ENCODE data around the gene TMEM117.

TMEM117 gene

GRCh38 chr12:43882578-43883178 lies 46.8 kb downstream of the TMEM117 start:
- WGBS, 2 experiments, result 29 to 36% methylated on average over 2 of the region's 2 CpGs
- Histone ChIP-seq H3K9me3 (ENCODE audit: control insufficient read depth, low read length) (no peaks in the 10 kb centered on the region), H3K4me1 (ENCODE audit: control insufficient read depth, insufficient read depth, low read length) (peaks cover 5% of the 10 kb centered on the region), H3K4me3 (ENCODE audit: insufficient read depth, low read depth, low read length) (no peak overlapping the region), H3K27ac (ENCODE audit: insufficient read depth, low read depth, low read length, poor library complexity, severe bottlenecking) (no peak overlapping the region), H3K27me3 (ENCODE audit: control insufficient read depth, insufficient read depth, low read length, poor library complexity, severe bottlenecking) (no peaks in the 10 kb centered on the region), H3K36me3 (ENCODE audit: control insufficient read depth, insufficient read depth, low read length) (no peaks in the 10 kb centered on the region)

- WGBS, 2 experiments, result 83% methylated on average over 1 of the region's 2 CpGs; no CpG with 5 or more reads in 1 of the 2 experiments
- peaks cover 5% of the 10 kb centered on the region for H3K4me1 ChIP-seq (ENCODE audit: control insufficient read depth, insufficient read depth, low read length)
- no peaks in the 10 kb centered on the region for H3K36me3 ChIP-seq (ENCODE audit: control insufficient read depth, insufficient read depth, low read length)
- H3K4me3 ChIP-seq (ENCODE audit: insufficient read depth, low read depth, low read length), result no peak overlapping the region
- no peaks in the 10 kb centered on the region for H3K27me3 ChIP-seq (ENCODE audit: control insufficient read depth, insufficient read depth, low read length, poor library complexity, severe bottlenecking)
- H3K27ac ChIP-seq (ENCODE audit: insufficient read depth, low read depth, low read length, poor library complexity, severe bottlenecking), result no peak overlapping the region
- H3K9me3 ChIP-seq (ENCODE audit: control insufficient read depth, low read length), result no peaks in the 10 kb centered on the region
Measured at GRCh38 chr12:43883311-43883710, 47.4 kb downstream of the TMEM117 start.

DNA sequence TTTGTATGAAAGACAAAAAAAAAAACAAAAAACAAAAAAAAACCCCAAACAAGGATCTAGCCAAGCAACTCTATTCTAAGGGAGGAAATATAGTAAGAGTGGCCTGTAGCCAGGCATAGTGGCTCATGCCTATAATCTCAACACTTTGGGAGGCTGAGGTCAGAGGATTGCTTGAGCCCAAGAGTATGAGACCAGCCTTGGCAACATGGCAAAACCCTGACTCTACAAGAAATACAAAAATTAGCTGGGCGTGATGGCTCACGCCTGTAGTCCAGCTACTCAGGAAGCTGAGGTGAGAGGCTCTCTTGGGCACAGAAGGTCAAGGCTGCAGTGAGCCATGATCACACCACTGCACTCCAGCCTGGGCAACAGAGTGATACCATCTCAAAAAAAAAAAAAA lies 47.9 kb downstream of the TMEM117 start:
- Histone ChIP-seq H3K36me3 (ENCODE audit: control insufficient read depth, insufficient read depth, low read length) (no peaks in the 10 kb centered on the region), H3K27ac (ENCODE audit: insufficient read depth, low read depth, low read length, poor library complexity, severe bottlenecking) (no peak overlapping the region), H3K9me3 (ENCODE audit: control insufficient read depth, low read length) (no peaks in the 10 kb centered on the region), H3K27me3 (ENCODE audit: control insufficient read depth, insufficient read depth, low read length, poor library complexity, severe bottlenecking) (no peaks in the 10 kb centered on the region), H3K4me1 (ENCODE audit: control insufficient read depth, insufficient read depth, low read length) (peaks cover 5% of the 10 kb centered on the region), H3K4me3 (ENCODE audit: insufficient read depth, low read depth, low read length) (no peak overlapping the region)
- 92% methylated on average over 2 of the region's 2 CpGs for WGBS, 2 experiments

DNA sequence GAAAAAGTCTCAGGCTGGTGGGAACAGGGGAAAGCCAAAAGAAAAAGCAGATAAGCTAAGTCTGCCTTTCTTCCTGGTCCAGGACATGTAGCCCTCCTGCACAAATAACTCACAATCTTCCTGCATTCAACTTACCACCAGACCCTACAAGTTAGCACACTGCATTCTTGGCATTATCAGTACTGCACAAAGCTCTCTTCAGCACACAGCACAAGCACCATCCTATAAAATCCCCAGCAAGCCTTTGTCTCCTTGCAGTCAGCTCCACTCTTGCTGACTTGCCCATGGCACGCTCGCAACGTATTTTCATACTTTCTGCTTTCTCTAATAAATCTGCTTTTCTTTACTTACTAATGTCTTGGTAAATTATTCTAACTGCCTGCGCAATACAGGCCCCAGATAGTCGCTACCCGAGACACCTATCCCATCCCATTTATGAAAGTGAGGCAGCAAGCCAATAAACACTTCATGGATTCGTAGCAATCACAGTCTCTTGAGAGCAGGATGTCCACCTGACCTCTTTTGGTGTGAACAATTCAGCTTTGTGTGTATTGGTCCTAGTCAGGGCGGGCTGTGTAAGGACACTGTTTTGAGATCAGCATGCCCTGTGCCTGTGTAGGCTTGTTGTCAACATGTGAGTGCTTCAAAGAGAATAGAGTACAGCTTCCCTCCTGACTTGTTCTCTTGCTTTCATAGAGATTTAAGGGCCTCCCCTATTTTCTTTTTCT lies 49.0 kb downstream of the TMEM117 start:
- WGBS, 2 experiments, result 87 to 96% methylated on average over 8 of the region's 8 CpGs
- no peaks in the 10 kb centered on the region for H3K9me3 ChIP-seq (ENCODE audit: control insufficient read depth, low read length)
- H3K4me1 ChIP-seq (ENCODE audit: control insufficient read depth, insufficient read depth, low read length), result peaks cover 5% of the 10 kb centered on the region
- H3K27ac ChIP-seq (ENCODE audit: insufficient read depth, low read depth, low read length, poor library complexity, severe bottlenecking), result no peak overlapping the region
- no peaks in the 10 kb centered on the region for H3K27me3 ChIP-seq (ENCODE audit: control insufficient read depth, insufficient read depth, low read length, poor library complexity, severe bottlenecking)
- H3K4me3 ChIP-seq (ENCODE audit: insufficient read depth, low read depth, low read length), result no peak overlapping the region
- no peaks in the 10 kb centered on the region for H3K36me3 ChIP-seq (ENCODE audit: control insufficient read depth, insufficient read depth, low read length)

- Histone ChIP-seq H3K27ac (ENCODE audit: insufficient read depth, low read depth, low read length, poor library complexity, severe bottlenecking) (no peak overlapping the region), H3K4me3 (ENCODE audit: insufficient read depth, low read depth, low read length) (no peak overlapping the region), H3K4me1 (ENCODE audit: control insufficient read depth, insufficient read depth, low read length) (peaks cover 5% of the 10 kb centered on the region), H3K36me3 (ENCODE audit: control insufficient read depth, insufficient read depth, low read length) (no peaks in the 10 kb centered on the region), H3K27me3 (ENCODE audit: control insufficient read depth, insufficient read depth, low read length, poor library complexity, severe bottlenecking) (no peaks in the 10 kb centered on the region), H3K9me3 (ENCODE audit: control insufficient read depth, low read length) (no peaks in the 10 kb centered on the region)
- 94% methylated on average over 2 of the region's 2 CpGs for WGBS, 2 experiments
Measured at GRCh38 chr12:43887397-43887796, 51.5 kb downstream of the TMEM117 start.

GRCh38 chr12:43891856-43892574 lies 56.1 kb downstream of the TMEM117 start:
- Histone ChIP-seq H3K27me3 (ENCODE audit: control insufficient read depth, insufficient read depth, low read length, poor library complexity, severe bottlenecking) (no peaks in the 10 kb centered on the region), H3K36me3 (ENCODE audit: control insufficient read depth, insufficient read depth, low read length) (no peaks in the 10 kb centered on the region), H3K4me1 (ENCODE audit: control insufficient read depth, insufficient read depth, low read length) (no peaks in the 10 kb centered on the region), H3K9me3 (ENCODE audit: control insufficient read depth, low read length) (no peaks in the 10 kb centered on the region), H3K27ac (ENCODE audit: insufficient read depth, low read depth, low read length, poor library complexity, severe bottlenecking) (no peak overlapping the region), H3K4me3 (ENCODE audit: insufficient read depth, low read depth, low read length) (no peak overlapping the region)
- WGBS, 2 experiments, result 89 to 94% methylated on average over 3 of the region's 3 CpGs

GRCh38 chr12:43893670-43894069 lies 57.8 kb downstream of the TMEM117 start:
- H3K4me1 ChIP-seq (ENCODE audit: control insufficient read depth, insufficient read depth, low read length), result no peaks in the 10 kb centered on the region
- 87 to 90% methylated on average over 2 of the region's 2 CpGs for WGBS, 2 experiments
- no peak overlapping the region for H3K27ac ChIP-seq (ENCODE audit: insufficient read depth, low read depth, low read length, poor library complexity, severe bottlenecking)
- H3K27me3 ChIP-seq (ENCODE audit: control insufficient read depth, insufficient read depth, low read length, poor library complexity, severe bottlenecking), result no peaks in the 10 kb centered on the region
- H3K36me3 ChIP-seq (ENCODE audit: control insufficient read depth, insufficient read depth, low read length), result no peaks in the 10 kb centered on the region
- no peak overlapping the region for H3K4me3 ChIP-seq (ENCODE audit: insufficient read depth, low read depth, low read length)
- no peaks in the 10 kb centered on the region for H3K9me3 ChIP-seq (ENCODE audit: control insufficient read depth, low read length)

DNA sequence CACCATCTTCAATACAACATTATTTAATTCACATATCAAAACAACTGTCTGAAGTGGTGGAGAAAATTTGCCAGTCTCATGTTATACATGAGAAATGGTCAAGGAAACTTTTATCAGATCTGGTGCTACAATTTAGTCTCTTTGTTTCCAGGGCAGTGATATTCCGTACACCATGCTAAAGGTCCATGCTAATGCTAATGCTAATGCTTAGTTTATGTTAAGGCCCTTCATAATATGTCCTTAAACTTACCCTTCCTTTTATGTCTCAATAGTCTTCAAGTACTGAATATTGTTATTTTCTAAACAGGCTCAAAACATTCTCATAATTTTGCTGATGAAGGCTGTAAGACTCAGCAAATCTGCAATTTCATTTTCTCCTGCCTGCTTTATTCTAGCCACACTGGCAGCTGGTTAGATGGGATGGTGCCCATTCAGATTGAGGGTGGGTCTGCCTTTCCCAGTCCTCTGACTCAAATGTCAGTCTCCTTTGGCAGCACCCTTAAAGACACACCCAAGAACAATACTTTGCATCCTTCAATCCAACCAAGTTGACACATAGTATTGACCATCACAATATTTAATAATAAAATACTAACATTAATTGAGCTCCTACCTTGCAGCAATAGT lies 59.8 kb downstream of the TMEM117 start:
- Histone ChIP-seq H3K4me3 (ENCODE audit: insufficient read depth, low read depth, low read length) (no peak overlapping the region), H3K36me3 (ENCODE audit: control insufficient read depth, insufficient read depth, low read length) (no peaks in the 10 kb centered on the region), H3K4me1 (ENCODE audit: control insufficient read depth, insufficient read depth, low read length) (no peaks in the 10 kb centered on the region), H3K27me3 (ENCODE audit: control insufficient read depth, insufficient read depth, low read length, poor library complexity, severe bottlenecking) (no peaks in the 10 kb centered on the region), H3K27ac (ENCODE audit: insufficient read depth, low read depth, low read length, poor library complexity, severe bottlenecking) (no peak overlapping the region), H3K9me3 (ENCODE audit: control insufficient read depth, low read length) (no peaks in the 10 kb centered on the region)
- WGBS, 2 experiments, result 100% methylated on average over 1 of the region's 1 CpG

DNA sequence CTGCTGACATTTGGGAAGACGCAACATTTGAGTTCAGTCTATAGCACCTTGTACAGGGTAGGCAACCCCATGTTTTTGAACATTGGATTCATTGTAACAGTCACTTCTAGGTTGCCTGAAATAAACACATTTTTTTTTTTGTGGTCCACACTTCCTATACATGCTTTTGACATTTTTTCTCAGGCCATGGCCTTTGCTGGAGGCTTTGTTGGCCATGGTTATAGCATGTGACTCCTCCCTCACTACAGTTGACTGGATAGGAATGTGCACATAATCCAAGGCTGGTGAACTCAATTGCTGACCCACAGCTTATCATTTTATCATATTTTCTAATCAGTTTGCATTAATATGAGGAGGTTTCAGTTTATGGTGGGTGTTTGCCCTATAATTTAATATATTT lies 60.6 kb downstream of the TMEM117 start:
- Histone ChIP-seq H3K4me3 (ENCODE audit: insufficient read depth, low read depth, low read length) (no peak overlapping the region), H3K9me3 (ENCODE audit: control insufficient read depth, low read length) (no peaks in the 10 kb centered on the region), H3K4me1 (ENCODE audit: control insufficient read depth, insufficient read depth, low read length) (no peaks in the 10 kb centered on the region), H3K36me3 (ENCODE audit: control insufficient read depth, insufficient read depth, low read length) (no peaks in the 10 kb centered on the region), H3K27me3 (ENCODE audit: control insufficient read depth, insufficient read depth, low read length, poor library complexity, severe bottlenecking) (no peaks in the 10 kb centered on the region), H3K27ac (ENCODE audit: insufficient read depth, low read depth, low read length, poor library complexity, severe bottlenecking) (no peak overlapping the region)
- 93 to 100% methylated on average over 1 of the region's 1 CpG for WGBS, 2 experiments

DNA sequence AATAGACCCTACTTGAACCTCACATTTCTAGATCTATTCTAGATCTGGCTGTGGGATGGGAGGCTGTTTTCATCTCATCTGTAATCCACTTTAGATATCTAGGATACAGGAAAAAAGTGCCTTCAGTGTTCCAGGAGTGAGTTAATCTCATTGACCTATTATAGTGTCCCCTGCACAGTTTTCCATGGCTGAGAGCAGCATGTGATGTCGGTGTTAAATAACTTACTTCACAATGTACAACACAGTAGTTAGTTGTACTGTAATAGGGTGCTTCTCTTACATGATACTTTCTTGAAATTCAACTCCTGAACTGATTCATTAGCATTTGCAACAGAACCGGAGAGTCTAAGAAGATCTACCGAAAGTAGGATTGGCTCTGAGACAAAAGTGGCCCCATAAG lies 62.6 kb downstream of the TMEM117 start:
- Histone ChIP-seq H3K36me3 (ENCODE audit: control insufficient read depth, insufficient read depth, low read length) (no peaks in the 10 kb centered on the region), H3K9me3 (ENCODE audit: control insufficient read depth, low read length) (no peaks in the 10 kb centered on the region), H3K4me3 (ENCODE audit: insufficient read depth, low read depth, low read length) (no peak overlapping the region), H3K27ac (ENCODE audit: insufficient read depth, low read depth, low read length, poor library complexity, severe bottlenecking) (no peak overlapping the region), H3K4me1 (ENCODE audit: control insufficient read depth, insufficient read depth, low read length) (no peaks in the 10 kb centered on the region), H3K27me3 (ENCODE audit: control insufficient read depth, insufficient read depth, low read length, poor library complexity, severe bottlenecking) (no peaks in the 10 kb centered on the region)
- 85 to 89% methylated on average over 2 to 3 of the region's 3 CpGs for WGBS, 2 experiments
